H1 (cell line): Measurements from ENCODE around the gene MYH9. TPM values are rescaled to one million over a fixed set of nuclear protein-coding genes. Genes with fewer than 3 reads are reported as not detected.

Experiments
- ASH2L ChIP-seq: fragments of 200-600, 300-600 bp; sonication (generic); IDR thresholded peaks from one replicate; pipeline ENCODE4 v1.7.1; 2017; ENCODE audit warnings: low read length
- RAD21 ChIP-seq, 2 experiments: IDR thresholded peaks in 1 of 2; conservative IDR thresholded peaks in 1 of 2; 2 replicates each; pipeline ENCODE4 v1.6.1; 2011; ENCODE audit warnings: low read depth in 2 of 2, low read length in 2 of 2, improper control_type of control experiment in 1 of 2, inconsistent platforms in 1 of 2, mild to moderate bottlenecking in 1 of 2, moderate library complexity in 1 of 2
- YY1 ChIP-seq: IDR thresholded peaks from 2 replicates; pipeline ENCODE4 v1.6.1; 2011; ENCODE audit warnings: low read depth, mild to moderate bottlenecking, low read length
- polyA plus RNA-seq, 7 experiments: library from polyadenylated mRNA; depleted of rRNA in 3 of 7; stranded (reverse) in 5 of 7; unstranded in 2 of 7; fragments of >200 nt in 5 of 7; fragments of 200-250 nt in 2 of 7; gene quantifications; 1 replicate in 5 of 7; 2 replicates in 1 of 7; 4 replicates in 1 of 7; pipeline versions ENCODE4 v1.2.1 to v1.2.3, GENCODE V29; 2011 to 2013; ENCODE audit warnings: missing spikeins in 2 of 7, mixed read lengths in 2 of 7
- total RNA-seq: library from RNA; stranded (reverse); fragmentation: NEBNext Ultra II Directional; extraction: Animal tissue kit (Norgen Biotek cat#: 25700); gene quantifications from 2 replicates; pipeline ENCODE4 v1.2.1, GENCODE V29; 2021

The MYH9 gene
- total and polyA plus RNA-seq, 2 of the 8 experiments (the other 6 are each of a cell fraction or from before 2014, with no cell fraction given): 24.9 to 322 TPM

- TF ChIP-seq ASH2L (no peak), YY1 (no peak), RAD21 (IDR thresholded peaks at IDR 0.05 in 1 of 2, conservative IDR thresholded peaks at IDR 0.05 in 1 of 2; ENCODE audit: low read depth in 2 of 2, low read length in 2 of 2) (no peak)
Observed at GRCh38 chr22:36292823-36293530, 94.8 kb downstream of the MYH9 start (continued).
